HEK293 (cell line): ENCODE data around the gene GPHN.

Source experiments
- CTCF ChIA-PET: fragments of 350-600 bp; formaldehyde crosslinking; extraction: SDS; loops from one replicate; lab custom pipeline; 2021; ENCODE audit warnings: antibody characterized with exemption; lab: Yijun Ruan, JAX
- POLR2A ChIA-PET: fragments of 300-600 bp; formaldehyde crosslinking; extraction: SDS; loops from one replicate; lab custom pipeline; 2020; ENCODE audit warnings: antibody characterized with exemption, inconsistent platforms; lab: Yijun Ruan, JAX
- H3K27ac ChIP-seq: fragments of 200-500 bp; sonication (Bioruptor generic); 2 replicates; pipeline ENCODE4 v1.5.1; 2014; ENCODE audit warnings: low read depth, low read length, control low read depth, inconsistent platforms; ENCODE audit errors: extremely low read depth
- H3K36me3 ChIP-seq, 2 experiments: fragments of 200-500 bp in 1 of 2; sonication (Bioruptor generic) in 1 of 2; 1 replicate in 1 of 2; 2 replicates in 1 of 2; pipeline ENCODE4 v1.5.1; 2014 to 2017; ENCODE audit warnings: inconsistent platforms in 2 of 2, low read length in 2 of 2; ENCODE audit not compliant: control insufficient read depth in 2 of 2, insufficient read depth in 1 of 2
- H3K4me1 ChIP-seq: fragments of 200-500 bp; sonication (Bioruptor generic); 2 replicates; pipeline ENCODE4 v1.5.1; 2014; ENCODE audit warnings: mild to moderate bottlenecking, low read length, inconsistent platforms; ENCODE audit not compliant: control insufficient read depth, insufficient read depth
- H3K4me3 ChIP-seq: 2 replicates; pipeline ENCODE4 v1.5.1; 2011; ENCODE audit warnings: low read depth, mild to moderate bottlenecking, control low read depth, low read length, moderate library complexity
- H3K9me3 ChIP-seq: fragments of 200-500 bp; sonication (Bioruptor generic); 2 replicates; pipeline ENCODE4 v1.5.1; 2014; ENCODE audit warnings: low read depth, low read length, inconsistent platforms; ENCODE audit not compliant: control insufficient read depth, insufficient read depth
- CTCF ChIP-seq: fragments of 450-650 bp; formaldehyde crosslinking; IDR thresholded peaks from 2 replicates; pipeline ENCODE4 v1.5.1; 2016; ENCODE audit warnings: missing biosample characterization, missing genetic modification characterization
- HIC1 ChIP-seq: fragments of 450-650 bp; formaldehyde crosslinking; IDR thresholded peaks from 2 replicates; pipeline ENCODE4 v1.5.1; 2016; ENCODE audit warnings: missing biosample characterization, missing genetic modification characterization
- PRDM1 ChIP-seq: fragments of 450-650 bp; formaldehyde crosslinking; IDR thresholded peaks from 2 replicates; pipeline ENCODE4; 2016; ENCODE audit warnings: missing biosample characterization, missing genetic modification characterization
- WT1 ChIP-seq: fragments of 450-650 bp; formaldehyde crosslinking; IDR thresholded peaks from 2 replicates; pipeline ENCODE4 v1.5.1; 2016; ENCODE audit warnings: missing biosample characterization, missing genetic modification characterization
- ZBTB21 ChIP-seq: fragments of 450-650 bp; formaldehyde crosslinking; IDR thresholded peaks from 2 replicates; pipeline ENCODE4 v1.5.1; 2017; ENCODE audit warnings: missing biosample characterization, missing genetic modification characterization
- ZBTB26 ChIP-seq: fragments of 450-650 bp; formaldehyde crosslinking; optimal IDR thresholded peaks from 2 replicates; pipeline ENCODE3; 2016; ENCODE audit warnings: missing biosample characterization, mild to moderate bottlenecking, missing genetic modification characterization
- ZNF19 ChIP-seq: fragments of 450-650 bp; formaldehyde crosslinking; IDR thresholded peaks from 2 replicates; pipeline ENCODE4; 2016; ENCODE audit warnings: missing biosample characterization, missing genetic modification characterization, low read depth
- ZNF223 ChIP-seq: fragments of 450-650 bp; formaldehyde crosslinking; IDR thresholded peaks from 2 replicates; pipeline ENCODE4 v1.5.1; 2016; ENCODE audit warnings: missing biosample characterization, missing genetic modification characterization
- ZNF248 ChIP-seq: fragments of 450-650 bp; formaldehyde crosslinking; IDR thresholded peaks from 2 replicates; pipeline ENCODE4 v1.5.1; 2017; ENCODE audit warnings: missing biosample characterization, missing genetic modification characterization
- ZNF26 ChIP-seq: fragments of 450-650 bp; formaldehyde crosslinking; IDR thresholded peaks from 2 replicates; pipeline ENCODE4 v1.5.1; 2016; ENCODE audit warnings: missing biosample characterization, missing genetic modification characterization
- ZNF311 ChIP-seq: fragments of 450-650 bp; formaldehyde crosslinking; IDR thresholded peaks from 2 replicates; pipeline ENCODE4 v1.5.1; 2017; ENCODE audit warnings: missing biosample characterization, missing genetic modification characterization, borderline replicate concordance
- ZNF398 ChIP-seq: fragments of 450-650 bp; formaldehyde crosslinking; IDR thresholded peaks from 2 replicates; pipeline ENCODE4 v1.5.1; 2017; ENCODE audit warnings: missing biosample characterization, missing genetic modification characterization
- ZNF423 ChIP-seq: fragments of 450-650 bp; formaldehyde crosslinking; IDR thresholded peaks from 2 replicates; pipeline ENCODE4 v1.5.1; 2016; ENCODE audit warnings: missing biosample characterization, missing genetic modification characterization
- ZNF473 ChIP-seq: fragments of 450-650 bp; formaldehyde crosslinking; IDR thresholded peaks from 2 replicates; pipeline ENCODE4 v1.5.1; 2017; ENCODE audit warnings: missing biosample characterization, missing genetic modification characterization
- ZNF518A ChIP-seq: fragments of 450-650 bp; formaldehyde crosslinking; conservative IDR thresholded peaks from 2 replicates; pipeline ENCODE4 v1.5.1; 2016; ENCODE audit warnings: low read depth, missing biosample characterization, missing genetic modification characterization
- ZNF544 ChIP-seq: fragments of 450-650 bp; formaldehyde crosslinking; IDR thresholded peaks from 2 replicates; pipeline ENCODE4 v1.5.0; 2017; ENCODE audit warnings: missing biosample characterization, missing genetic modification characterization
- ZNF558 ChIP-seq: fragments of 450-650 bp; formaldehyde crosslinking; IDR thresholded peaks from 2 replicates; pipeline ENCODE4 v1.5.1; 2016; ENCODE audit warnings: missing biosample characterization, missing genetic modification characterization
- ZNF585B ChIP-seq: fragments of 450-650 bp; formaldehyde crosslinking; IDR thresholded peaks from 2 replicates; pipeline ENCODE4 v1.5.1; 2016; ENCODE audit warnings: missing biosample characterization, missing genetic modification characterization
- ZNF596 ChIP-seq: fragments of 450-650 bp; IDR thresholded peaks from 2 replicates; pipeline ENCODE4 v1.5.0; 2018; ENCODE audit warnings: missing biosample characterization, mild to moderate bottlenecking, missing genetic modification characterization, moderate library complexity
- ZNF600 ChIP-seq: fragments of 450-650 bp; formaldehyde crosslinking; IDR thresholded peaks from 2 replicates; pipeline ENCODE4 v1.5.1; 2016; ENCODE audit warnings: missing biosample characterization, missing genetic modification characterization
- ZNF626 ChIP-seq: fragments of 450-650 bp; sonication (Bioruptor Pico); formaldehyde crosslinking; IDR thresholded peaks from 2 replicates; pipeline ENCODE4 v1.5.1; 2018; ENCODE audit warnings: missing biosample characterization, missing genetic modification characterization, inconsistent platforms
- ZNF654 ChIP-seq: fragments of 450-650 bp; formaldehyde crosslinking; IDR thresholded peaks from 2 replicates; pipeline ENCODE4 v1.5.1; 2016; ENCODE audit warnings: low read depth, missing biosample characterization, missing genetic modification characterization
- ZNF664 ChIP-seq: fragments of 450-650 bp; formaldehyde crosslinking; IDR thresholded peaks from 2 replicates; pipeline ENCODE4 v1.5.1; 2016; ENCODE audit warnings: missing biosample characterization, missing genetic modification characterization
- ZNF670 ChIP-seq: fragments of 450-650 bp; formaldehyde crosslinking; IDR thresholded peaks from 2 replicates; pipeline ENCODE4 v1.5.1; 2016; ENCODE audit warnings: missing biosample characterization, missing genetic modification characterization, low read depth
- ZSCAN30 ChIP-seq: fragments of 450-650 bp; IDR thresholded peaks from 2 replicates; pipeline ENCODE4 v1.5.1; 2018; ENCODE audit warnings: missing biosample characterization, mild to moderate bottlenecking, missing genetic modification characterization, moderate library complexity

The GPHN gene

GRCh38 chr14:67068251-67068650 lies 560.3 kb downstream of the GPHN start (continued):
- TF ChIP-seq ZNF398 (tag by site-specific recombination), result no peak
- no peak for TF ChIP-seq ZNF585B (tag by site-specific recombination)
- TF ChIP-seq ZNF423, result no peak
- no peak for TF ChIP-seq PRDM1
- no peak for TF ChIP-seq ZBTB26 (tag by site-specific recombination)
- no peak for TF ChIP-seq ZNF19 (tag by site-specific recombination)
- TF ChIP-seq CTCF (tag by site-specific recombination), result no peak
- no peak for TF ChIP-seq ZNF596 (tag by site-specific recombination)
- TF ChIP-seq ZNF626, result no peak

- no peak overlapping the region for H3K27ac ChIP-seq
- ChIA-PET CTCF (no interaction called here), POLR2A (no interaction called here)
- no peaks in the 10 kb centered on the region for H3K36me3 ChIP-seq
- no peaks in the 10 kb centered on the region for H3K9me3 ChIP-seq
- TF ChIP-seq ZNF473 (tag by site-specific recombination), result no peak
- TF ChIP-seq ZNF558 (tag by site-specific recombination), result no peak
- TF ChIP-seq ZNF26 (tag by site-specific recombination), result no peak
- no peak for TF ChIP-seq ZNF311 (tag by site-specific recombination)
- TF ChIP-seq ZNF664 (tag by site-specific recombination), result no peak
- no peak for TF ChIP-seq ZSCAN30 (tag by site-specific recombination)
- no peak for TF ChIP-seq HIC1 (tag by site-specific recombination)
- no peak for TF ChIP-seq ZNF518A
- no peak for TF ChIP-seq ZNF223 (tag by site-specific recombination)
- no peak for TF ChIP-seq ZBTB21
- no peak for TF ChIP-seq ZNF544 (tag by site-specific recombination)
- TF ChIP-seq ZNF600, result no peak
- TF ChIP-seq WT1, result no peak
- no peak for TF ChIP-seq ZNF654
- no peak for TF ChIP-seq ZNF248 (tag by site-specific recombination)
- no peak for TF ChIP-seq ZNF670 (tag by site-specific recombination)
- H3K4me3 ChIP-seq, result no peak overlapping the region
- H3K4me1 ChIP-seq, result no peaks in the 10 kb centered on the region
Measured at GRCh38 chr14:67071506-67071905, 563.6 kb downstream of the GPHN start.
